SK-N-SH treated with all-trans-retinoic acid at 6 μM for 48 hours (cell line): ENCODE results near the gene CZIB.

Source experiments
- ATAC-seq: fragments of 200-7000 bp; cut with Tn5 transposase; 3 replicates; pipeline ENCODE4 v1.9.1; 2020; ENCODE audit warnings: mild to moderate bottlenecking, moderate library complexity
- ARNTL ChIP-seq: fragments of 450-650 bp; formaldehyde crosslinking; IDR thresholded peaks from 2 replicates; pipeline ENCODE4 v1.5.0; 2020; ENCODE audit warnings: low read depth, mild to moderate bottlenecking, moderate library complexity, borderline replicate concordance
- BACH2 ChIP-seq: fragments of 250-450 bp; sonication (Bioruptor Pico); IDR thresholded peaks from 2 replicates; pipeline ENCODE4 v1.9.0; 2021; ENCODE audit warnings: mild to moderate bottlenecking, borderline replicate concordance
- CSDC2 ChIP-seq: fragments of 250-450 bp; sonication (Bioruptor Pico); IDR thresholded peaks from 2 replicates; pipeline ENCODE4 v1.5.0; 2020; ENCODE audit warnings: mild to moderate bottlenecking, moderate library complexity
- ESRRG ChIP-seq: fragments of 250-450 bp; sonication (Bioruptor Pico); IDR thresholded peaks from 2 replicates; pipeline ENCODE4 v1.6.1; 2021; ENCODE audit warnings: mild to moderate bottlenecking
- GLIS3 ChIP-seq: fragments of 250-450 bp; sonication (Bioruptor Pico); IDR thresholded peaks from 2 replicates; pipeline ENCODE4 v1.5.0; 2020; ENCODE audit warnings: mild to moderate bottlenecking, moderate library complexity
- ISL1 ChIP-seq: fragments of 250-450 bp; sonication (Bioruptor Pico); IDR thresholded peaks from 2 replicates; pipeline ENCODE4 v2.1.2; 2022; ENCODE audit warnings: mild to moderate bottlenecking, moderate library complexity
- OSR1 ChIP-seq: fragments of 250-450 bp; sonication (Bioruptor Pico); IDR thresholded peaks from 2 replicates; pipeline ENCODE4 v1.8.0; 2022; ENCODE audit warnings: moderate library complexity, mild to moderate bottlenecking, inconsistent platforms
- PPARA ChIP-seq: fragments of 250-450 bp; sonication (Bioruptor Pico); IDR thresholded peaks from 2 replicates; pipeline ENCODE4 v1.5.0; 2020; ENCODE audit warnings: mild to moderate bottlenecking, borderline replicate concordance
- RARB ChIP-seq: fragments of 250-450 bp; sonication (Bioruptor Pico); IDR thresholded peaks from 2 replicates; pipeline ENCODE4 v1.8.0; 2021; ENCODE audit warnings: mild to moderate bottlenecking, moderate library complexity
- SNAI2 ChIP-seq: fragments of 250-450 bp; sonication (Bioruptor Pico); IDR thresholded peaks from 2 replicates; pipeline ENCODE4 v1.5.0; 2020; ENCODE audit warnings: mild to moderate bottlenecking, moderate library complexity
- TCF4 ChIP-seq: fragments of 250-450 bp; sonication (Bioruptor Pico); IDR thresholded peaks from 2 replicates; pipeline ENCODE4 v1.8.0; 2021; ENCODE audit warnings: mild to moderate bottlenecking, moderate library complexity, borderline replicate concordance
- TOX ChIP-seq: fragments of 250-450 bp; sonication (Bioruptor Pico); IDR thresholded peaks from 2 replicates; pipeline ENCODE4 v1.8.0; 2021; ENCODE audit warnings: mild to moderate bottlenecking, moderate library complexity, borderline replicate concordance
- ZC3H10 ChIP-seq: fragments of 250-450 bp; sonication (Bioruptor Pico); IDR thresholded peaks from 2 replicates; pipeline ENCODE4 v1.5.1; 2021; ENCODE audit warnings: mild to moderate bottlenecking, moderate library complexity
- ZFP3 ChIP-seq: fragments of 250-450 bp; sonication (Bioruptor Pico); IDR thresholded peaks from 2 replicates; pipeline ENCODE4 v1.5.0; 2020; ENCODE audit warnings: mild to moderate bottlenecking, moderate library complexity
- ZFP30 ChIP-seq: fragments of 450-650 bp; formaldehyde crosslinking; IDR thresholded peaks from 2 replicates; pipeline ENCODE4 v1.5.0; 2022; ENCODE audit warnings: mild to moderate bottlenecking, moderate library complexity
- ZNF565 ChIP-seq: fragments of 450-650 bp; formaldehyde crosslinking; conservative IDR thresholded peaks from 2 replicates; pipeline ENCODE4 v1.5.0; 2020; ENCODE audit warnings: low read depth, mild to moderate bottlenecking, moderate library complexity
- ZNF70 ChIP-seq: fragments of 450-650 bp; formaldehyde crosslinking; IDR thresholded peaks from 2 replicates; pipeline ENCODE4 v1.5.0; 2020; ENCODE audit warnings: mild to moderate bottlenecking, moderate library complexity
- ZNF8 ChIP-seq: fragments of 450-650 bp; formaldehyde crosslinking; IDR thresholded peaks from 2 replicates; pipeline ENCODE4 v1.5.0; 2020; ENCODE audit warnings: mild to moderate bottlenecking, moderate library complexity
- TF ChIP-seq, protein P1 (sequence below): fragments of 250-450 bp; sonication (Bioruptor Pico); IDR thresholded peaks from 2 replicates; pipeline ENCODE4 v1.8.0; 2021; ENCODE audit warnings: low read depth, mild to moderate bottlenecking, moderate library complexity, borderline replicate concordance
- TF ChIP-seq, protein P2 (sequence below): fragments of 250-450 bp; sonication (Bioruptor Pico); IDR thresholded peaks from 2 replicates; pipeline ENCODE4 v1.5.1; 2021; ENCODE audit warnings: mild to moderate bottlenecking, moderate library complexity
- TF ChIP-seq, protein P3 (sequence below): fragments of 250-450 bp; sonication (Bioruptor Pico); IDR thresholded peaks from 2 replicates; pipeline ENCODE4 v1.5.0; 2020; ENCODE audit warnings: mild to moderate bottlenecking, moderate library complexity
- TF ChIP-seq, protein P4 (sequence below): fragments of 250-450 bp; sonication (Bioruptor Pico); IDR thresholded peaks from 2 replicates; pipeline ENCODE4 v1.5.1; 2020; ENCODE audit warnings: low read depth, mild to moderate bottlenecking, moderate library complexity
- TF ChIP-seq, protein P5 (sequence below): fragments of 250-450 bp; sonication (Bioruptor Pico); IDR thresholded peaks from 2 replicates; pipeline ENCODE4 v1.8.0; 2020; ENCODE audit warnings: mild to moderate bottlenecking, moderate library complexity, borderline replicate concordance

The CZIB gene

DNA sequence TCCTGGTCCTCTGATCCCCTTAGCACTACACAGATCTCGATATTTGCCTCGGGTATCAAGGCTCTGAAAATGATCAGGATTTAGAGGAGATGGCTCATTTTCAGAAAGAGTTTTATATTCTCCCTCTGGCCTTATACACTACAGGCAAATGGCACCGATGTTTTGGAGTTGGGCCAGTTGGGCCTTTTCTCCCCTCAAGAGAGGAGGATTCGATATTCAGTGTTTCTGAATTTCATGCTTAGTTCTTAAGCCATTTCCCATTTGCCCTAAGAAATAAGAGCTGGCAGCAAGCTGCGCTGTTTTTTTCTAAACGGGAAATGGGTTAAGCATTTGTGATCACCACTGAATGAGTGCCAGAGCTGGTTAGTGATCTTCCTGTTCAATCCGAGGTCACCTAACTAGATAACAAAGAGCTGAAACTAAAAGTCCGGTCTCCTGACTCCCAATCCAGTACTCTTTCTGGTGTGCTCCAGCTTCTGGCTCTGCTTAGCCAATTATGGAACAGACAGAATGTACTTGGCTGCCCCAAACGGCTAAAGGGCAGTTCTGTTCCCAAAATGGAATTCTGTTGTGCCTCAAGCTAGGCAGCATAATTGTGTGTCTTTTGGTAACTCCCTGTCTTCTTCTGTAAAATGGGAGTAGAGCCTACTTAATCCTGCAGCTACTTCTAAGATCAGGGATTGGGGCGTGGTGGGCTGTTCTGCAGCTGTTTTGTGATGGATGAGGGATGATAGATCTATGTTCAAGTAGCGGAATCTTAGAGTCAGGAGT, 25.0 kb downstream of the CZIB start:
- TF ChIP-seq, protein P1, sequence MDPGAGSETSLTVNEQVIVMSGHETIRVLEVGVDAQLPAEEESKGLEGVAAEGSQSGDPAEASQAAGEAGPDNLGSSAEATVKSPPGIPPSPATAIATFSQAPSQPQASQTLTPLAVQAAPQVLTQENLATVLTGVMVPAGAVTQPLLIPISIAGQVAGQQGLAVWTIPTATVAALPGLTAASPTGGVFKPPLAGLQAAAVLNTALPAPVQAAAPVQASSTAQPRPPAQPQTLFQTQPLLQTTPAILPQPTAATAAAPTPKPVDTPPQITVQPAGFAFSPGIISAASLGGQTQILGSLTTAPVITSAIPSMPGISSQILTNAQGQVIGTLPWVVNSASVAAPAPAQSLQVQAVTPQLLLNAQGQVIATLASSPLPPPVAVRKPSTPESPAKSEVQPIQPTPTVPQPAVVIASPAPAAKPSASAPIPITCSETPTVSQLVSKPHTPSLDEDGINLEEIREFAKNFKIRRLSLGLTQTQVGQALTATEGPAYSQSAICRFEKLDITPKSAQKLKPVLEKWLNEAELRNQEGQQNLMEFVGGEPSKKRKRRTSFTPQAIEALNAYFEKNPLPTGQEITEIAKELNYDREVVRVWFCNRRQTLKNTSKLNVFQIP (CRISPR knock-in tag): no peak
- TF ChIP-seq ISL1 (CRISPR knock-in tag) (no peak), OSR1 (no peak), SNAI2 (CRISPR knock-in tag) (no peak), GLIS3 (CRISPR knock-in tag) (no peak), ESRRG (no peak), ZFP30 (CRISPR knock-in tag) (no peak), CSDC2 (CRISPR knock-in tag) (no peak), ZFP3 (CRISPR knock-in tag) (no peak), ARNTL (CRISPR knock-in tag) (no peak), ZNF70 (CRISPR knock-in tag) (no peak), TCF4 (CRISPR knock-in tag) (no peak), BACH2 (CRISPR knock-in tag) (no peak), ZC3H10 (CRISPR knock-in tag) (no peak), ZNF8 (CRISPR knock-in tag) (no peak)
- TF ChIP-seq, protein P2, sequence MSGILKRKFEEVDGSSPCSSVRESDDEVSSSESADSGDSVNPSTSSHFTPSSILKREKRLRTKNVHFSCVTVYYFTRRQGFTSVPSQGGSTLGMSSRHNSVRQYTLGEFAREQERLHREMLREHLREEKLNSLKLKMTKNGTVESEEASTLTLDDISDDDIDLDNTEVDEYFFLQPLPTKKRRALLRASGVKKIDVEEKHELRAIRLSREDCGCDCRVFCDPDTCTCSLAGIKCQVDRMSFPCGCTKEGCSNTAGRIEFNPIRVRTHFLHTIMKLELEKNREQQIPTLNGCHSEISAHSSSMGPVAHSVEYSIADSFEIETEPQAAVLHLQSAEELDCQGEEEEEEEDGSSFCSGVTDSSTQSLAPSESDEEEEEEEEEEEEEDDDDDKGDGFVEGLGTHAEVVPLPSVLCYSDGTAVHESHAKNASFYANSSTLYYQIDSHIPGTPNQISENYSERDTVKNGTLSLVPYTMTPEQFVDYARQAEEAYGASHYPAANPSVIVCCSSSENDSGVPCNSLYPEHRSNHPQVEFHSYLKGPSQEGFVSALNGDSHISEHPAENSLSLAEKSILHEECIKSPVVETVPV: no peak
- TF ChIP-seq, protein P3, sequence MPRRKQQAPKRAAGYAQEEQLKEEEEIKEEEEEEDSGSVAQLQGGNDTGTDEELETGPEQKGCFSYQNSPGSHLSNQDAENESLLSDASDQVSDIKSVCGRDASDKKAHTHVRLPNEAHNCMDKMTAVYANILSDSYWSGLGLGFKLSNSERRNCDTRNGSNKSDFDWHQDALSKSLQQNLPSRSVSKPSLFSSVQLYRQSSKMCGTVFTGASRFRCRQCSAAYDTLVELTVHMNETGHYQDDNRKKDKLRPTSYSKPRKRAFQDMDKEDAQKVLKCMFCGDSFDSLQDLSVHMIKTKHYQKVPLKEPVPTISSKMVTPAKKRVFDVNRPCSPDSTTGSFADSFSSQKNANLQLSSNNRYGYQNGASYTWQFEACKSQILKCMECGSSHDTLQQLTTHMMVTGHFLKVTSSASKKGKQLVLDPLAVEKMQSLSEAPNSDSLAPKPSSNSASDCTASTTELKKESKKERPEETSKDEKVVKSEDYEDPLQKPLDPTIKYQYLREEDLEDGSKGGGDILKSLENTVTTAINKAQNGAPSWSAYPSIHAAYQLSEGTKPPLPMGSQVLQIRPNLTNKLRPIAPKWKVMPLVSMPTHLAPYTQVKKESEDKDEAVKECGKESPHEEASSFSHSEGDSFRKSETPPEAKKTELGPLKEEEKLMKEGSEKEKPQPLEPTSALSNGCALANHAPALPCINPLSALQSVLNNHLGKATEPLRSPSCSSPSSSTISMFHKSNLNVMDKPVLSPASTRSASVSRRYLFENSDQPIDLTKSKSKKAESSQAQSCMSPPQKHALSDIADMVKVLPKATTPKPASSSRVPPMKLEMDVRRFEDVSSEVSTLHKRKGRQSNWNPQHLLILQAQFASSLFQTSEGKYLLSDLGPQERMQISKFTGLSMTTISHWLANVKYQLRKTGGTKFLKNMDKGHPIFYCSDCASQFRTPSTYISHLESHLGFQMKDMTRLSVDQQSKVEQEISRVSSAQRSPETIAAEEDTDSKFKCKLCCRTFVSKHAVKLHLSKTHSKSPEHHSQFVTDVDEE: no peak
- TF ChIP-seq, protein P4, sequence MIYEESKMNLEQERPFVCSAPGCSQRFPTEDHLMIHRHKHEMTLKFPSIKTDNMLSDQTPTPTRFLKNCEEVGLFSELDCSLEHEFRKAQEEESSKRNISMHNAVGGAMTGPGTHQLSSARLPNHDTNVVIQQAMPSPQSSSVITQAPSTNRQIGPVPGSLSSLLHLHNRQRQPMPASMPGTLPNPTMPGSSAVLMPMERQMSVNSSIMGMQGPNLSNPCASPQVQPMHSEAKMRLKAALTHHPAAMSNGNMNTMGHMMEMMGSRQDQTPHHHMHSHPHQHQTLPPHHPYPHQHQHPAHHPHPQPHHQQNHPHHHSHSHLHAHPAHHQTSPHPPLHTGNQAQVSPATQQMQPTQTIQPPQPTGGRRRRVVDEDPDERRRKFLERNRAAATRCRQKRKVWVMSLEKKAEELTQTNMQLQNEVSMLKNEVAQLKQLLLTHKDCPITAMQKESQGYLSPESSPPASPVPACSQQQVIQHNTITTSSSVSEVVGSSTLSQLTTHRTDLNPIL (CRISPR knock-in tag): no peak
- TF ChIP-seq, protein P5, sequence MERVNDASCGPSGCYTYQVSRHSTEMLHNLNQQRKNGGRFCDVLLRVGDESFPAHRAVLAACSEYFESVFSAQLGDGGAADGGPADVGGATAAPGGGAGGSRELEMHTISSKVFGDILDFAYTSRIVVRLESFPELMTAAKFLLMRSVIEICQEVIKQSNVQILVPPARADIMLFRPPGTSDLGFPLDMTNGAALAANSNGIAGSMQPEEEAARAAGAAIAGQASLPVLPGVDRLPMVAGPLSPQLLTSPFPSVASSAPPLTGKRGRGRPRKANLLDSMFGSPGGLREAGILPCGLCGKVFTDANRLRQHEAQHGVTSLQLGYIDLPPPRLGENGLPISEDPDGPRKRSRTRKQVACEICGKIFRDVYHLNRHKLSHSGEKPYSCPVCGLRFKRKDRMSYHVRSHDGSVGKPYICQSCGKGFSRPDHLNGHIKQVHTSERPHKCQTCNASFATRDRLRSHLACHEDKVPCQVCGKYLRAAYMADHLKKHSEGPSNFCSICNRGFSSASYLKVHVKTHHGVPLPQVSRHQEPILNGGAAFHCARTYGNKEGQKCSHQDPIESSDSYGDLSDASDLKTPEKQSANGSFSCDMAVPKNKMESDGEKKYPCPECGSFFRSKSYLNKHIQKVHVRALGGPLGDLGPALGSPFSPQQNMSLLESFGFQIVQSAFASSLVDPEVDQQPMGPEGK (CRISPR knock-in tag): no peak
- ATAC-seq: no peak

DNA sequence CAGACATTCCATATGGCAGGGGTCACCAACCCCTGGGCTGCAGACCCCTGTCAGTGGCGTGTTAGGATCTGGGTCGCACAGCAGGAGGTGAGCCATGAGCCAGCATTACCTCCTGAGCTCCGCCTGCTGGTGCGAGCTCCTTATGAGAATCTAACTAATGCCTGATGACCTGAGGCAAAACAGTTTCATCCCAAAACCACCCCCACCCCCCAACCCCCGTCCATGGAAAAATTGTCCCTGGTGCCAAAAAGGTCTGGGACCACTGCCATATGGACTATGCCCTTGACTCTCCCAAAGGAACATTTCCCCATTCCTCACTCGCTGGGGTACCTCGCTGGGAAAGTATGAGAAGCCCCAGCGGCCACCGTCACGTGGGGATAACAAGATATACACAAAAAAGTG, 30.2 kb downstream of the CZIB start:
- ATAC-seq: no peak
- TF ChIP-seq, protein P1 (CRISPR knock-in tag): no peak
- TF ChIP-seq ISL1 (CRISPR knock-in tag) (no peak), PPARA (no peak), ARNTL (CRISPR knock-in tag) (no peak), ZNF8 (CRISPR knock-in tag) (no peak), SNAI2 (CRISPR knock-in tag) (no peak), ZFP30 (CRISPR knock-in tag) (no peak), TOX (CRISPR knock-in tag) (no peak), RARB (CRISPR knock-in tag) (no peak), ZNF565 (no peak), TCF4 (CRISPR knock-in tag) (no peak), ESRRG (no peak), OSR1 (no peak), ZFP3 (CRISPR knock-in tag) (no peak)
- TF ChIP-seq, protein P2: no peak
- TF ChIP-seq, protein P4 (CRISPR knock-in tag): no peak
